Activated CD4-positive, alpha-beta T cell treated with anti-CD3 and anti-CD28 coated beads, Interleukin-2, Interleukin-4, amounts not matched to agents 100 ng/mL and 50 ng/mL, durations not matched to agents 16 hours and 8 hours (primary cell): ENCODE data around the gene PPFIA1.
A peak's percentile ranks its signal among the peaks of the same experiment; 100 is the strongest.

Experiments
- DNase-seq: peaks from one replicate; pipeline ENCODE4 v3.0.0-alpha.2; 2020; ENCODE audit warnings: low spot score

Gene PPFIA1

GRCh38 chr11:70297341-70297740 is 26.9 kb downstream of the PPFIA1 start:
- DNase-seq, result peak; percentile 5

DNA sequence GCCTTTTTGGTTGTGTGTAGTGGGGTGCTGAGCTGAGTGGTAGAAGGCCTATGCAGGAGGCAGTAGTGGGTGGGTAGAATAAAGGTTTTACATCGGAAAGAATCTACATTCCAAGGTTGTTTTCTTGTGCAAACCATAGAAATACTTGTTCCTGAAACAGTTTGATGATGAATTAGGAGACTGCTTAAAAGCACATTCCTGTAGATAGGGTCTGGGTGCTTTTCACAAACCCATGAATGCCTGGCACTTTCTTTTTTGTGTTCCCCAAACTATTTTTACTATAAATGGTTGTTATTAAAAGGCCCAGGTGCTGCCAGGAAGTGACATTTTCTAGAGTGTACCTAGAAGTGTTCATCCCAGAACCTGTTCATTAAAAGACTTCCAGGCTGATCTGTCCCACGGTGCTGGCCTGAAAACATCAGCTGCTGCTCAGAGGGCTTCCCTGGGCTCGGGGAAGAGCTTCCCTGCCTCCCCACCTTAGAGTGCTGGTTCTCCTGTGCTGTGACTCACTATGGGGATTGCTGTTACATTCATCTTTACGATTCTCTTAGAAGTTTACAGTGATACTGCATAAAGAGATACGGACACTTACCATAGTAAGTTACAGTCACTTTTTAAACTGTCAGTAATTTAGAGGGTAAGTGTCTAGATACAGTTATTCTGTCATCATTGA is 27.9 kb downstream of the PPFIA1 start:
- DNase-seq, result no peak

DNA sequence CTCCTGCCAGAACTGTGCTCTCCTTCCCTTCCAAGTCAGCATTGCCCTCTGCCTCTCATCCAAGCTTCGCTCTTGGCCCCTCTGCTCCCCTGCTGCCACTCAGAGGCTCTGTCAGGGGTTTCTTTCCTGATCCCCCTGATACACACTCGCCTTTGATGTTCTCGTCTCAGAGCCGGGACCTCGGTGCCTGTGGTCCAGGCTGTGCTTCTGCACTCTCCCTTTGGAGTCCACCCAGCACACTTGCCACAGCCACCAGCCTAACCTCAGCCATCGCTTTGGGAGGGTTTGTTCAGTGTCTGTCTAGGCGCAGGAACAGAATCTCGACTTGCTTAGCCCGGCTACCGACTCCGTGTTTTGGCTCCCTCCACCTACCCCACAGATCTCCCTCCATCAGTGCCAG is 29.1 kb downstream of the PPFIA1 start:
- DNase-seq, result no peak

DNA sequence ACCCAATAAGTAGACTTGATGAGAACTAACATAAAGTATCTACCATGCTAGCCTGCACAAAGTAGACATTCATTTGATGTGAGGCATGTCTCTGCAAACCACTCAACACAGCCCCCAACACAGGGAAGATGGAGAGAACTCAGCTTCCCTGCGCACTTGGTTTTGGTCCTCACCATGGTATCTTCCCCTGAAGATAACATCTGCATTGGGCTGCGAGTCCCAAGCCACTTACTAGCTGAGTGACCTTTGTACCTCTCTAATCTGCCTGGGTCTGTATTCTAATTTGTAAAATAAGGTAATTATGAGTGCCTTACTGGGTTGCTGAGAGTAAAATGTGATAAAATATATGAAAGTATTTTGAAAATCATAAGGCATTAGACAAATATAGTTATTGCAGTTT is 30.7 kb downstream of the PPFIA1 start:
- no peak for DNase-seq

- no peak for DNase-seq
These were observed 31.4 kb downstream of the PPFIA1 start for GRCh38 chr11:70301721-70302418.

GRCh38 chr11:70302419-70302752 is 31.9 kb downstream of the PPFIA1 start:
- DNase-seq, result no peak

- no peak for DNase-seq
These were observed 32.6 kb downstream of the PPFIA1 start for GRCh38 chr11:70303070-70303469.

DNA sequence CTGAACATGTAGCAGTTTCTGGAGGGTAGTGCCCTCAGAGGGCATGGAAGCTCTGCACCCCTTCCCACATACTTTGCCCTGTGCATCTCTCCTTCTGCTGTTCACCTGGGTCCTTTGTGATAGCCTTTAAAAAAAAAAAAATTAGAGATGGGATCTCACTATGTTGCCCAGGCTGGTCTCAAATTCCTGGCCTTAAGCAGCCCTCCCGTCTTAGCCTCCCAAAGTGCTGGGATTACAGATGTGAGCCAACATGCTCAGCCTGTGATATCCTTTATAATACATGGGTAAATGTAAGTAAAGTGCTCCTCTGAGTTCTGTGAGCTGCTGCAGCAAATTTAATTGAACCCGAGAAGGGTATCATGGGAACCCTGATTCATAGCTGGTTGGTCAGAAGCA is 33.7 kb downstream of the PPFIA1 start:
- no peak for DNase-seq

DNA sequence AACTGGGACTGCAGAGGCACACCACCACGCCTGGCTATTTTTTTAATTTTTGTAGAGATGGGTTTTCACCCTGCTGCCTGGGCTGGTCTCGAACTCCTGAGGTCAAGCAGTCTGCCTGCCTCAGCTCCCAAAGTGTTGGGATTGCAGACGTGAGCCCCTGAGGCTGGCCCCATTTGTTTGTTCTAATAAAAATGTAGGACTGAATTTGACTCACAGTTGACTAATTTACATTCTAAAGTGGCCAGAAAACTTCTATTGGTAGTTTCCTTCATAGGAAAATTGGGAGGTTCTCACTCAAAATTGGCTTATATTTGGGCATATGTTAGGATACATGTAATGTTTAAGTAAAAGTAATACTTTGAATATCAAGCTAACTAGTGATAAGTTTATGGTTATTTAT is 35.0 kb downstream of the PPFIA1 start:
- no peak for DNase-seq

- DNase-seq, result no peak
These were observed 36.1 kb downstream of the PPFIA1 start for GRCh38 chr11:70306586-70307033.

DNA sequence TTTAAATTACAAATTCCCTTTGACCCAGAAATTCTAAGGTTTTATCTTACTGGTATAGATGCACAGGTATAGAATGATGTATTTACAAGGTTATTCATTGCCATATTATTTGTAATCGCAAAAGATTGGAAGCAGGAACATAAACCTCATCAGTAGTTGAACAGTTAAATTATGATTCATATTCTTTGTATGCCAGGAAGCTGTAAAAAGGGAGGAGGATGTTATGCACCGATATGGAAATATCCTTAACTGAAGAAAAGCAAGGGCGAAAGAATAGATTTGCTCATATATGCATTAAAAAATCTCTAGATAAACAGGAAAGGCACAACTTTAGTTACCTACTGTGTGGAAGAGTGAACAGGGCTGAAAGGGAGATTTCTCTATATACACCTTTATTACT is 36.7 kb downstream of the PPFIA1 start:
- no peak for DNase-seq

DNA sequence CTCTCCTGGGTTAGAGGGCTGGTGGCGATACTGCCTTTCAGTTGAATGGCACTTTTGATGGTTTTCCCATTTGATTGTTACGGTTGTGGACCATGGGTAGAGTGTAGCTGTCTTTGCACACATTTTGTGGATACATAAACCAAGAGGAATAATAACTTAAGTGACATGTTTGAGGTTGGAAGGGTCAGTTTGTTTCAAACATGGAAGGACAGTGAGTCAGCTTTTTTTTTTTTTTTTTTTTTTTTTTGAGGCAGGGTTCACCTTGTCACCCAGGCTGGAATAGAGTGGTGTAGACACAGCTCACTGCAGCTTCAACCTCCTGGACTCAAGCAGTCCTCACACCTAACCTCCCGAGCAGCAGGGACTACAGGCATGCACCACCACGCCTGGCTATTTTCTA is 41.1 kb downstream of the PPFIA1 start:
- no peak for DNase-seq

GRCh38 chr11:70312401-70313357 is 42.2 kb downstream of the PPFIA1 start:
- no peak for DNase-seq

DNA sequence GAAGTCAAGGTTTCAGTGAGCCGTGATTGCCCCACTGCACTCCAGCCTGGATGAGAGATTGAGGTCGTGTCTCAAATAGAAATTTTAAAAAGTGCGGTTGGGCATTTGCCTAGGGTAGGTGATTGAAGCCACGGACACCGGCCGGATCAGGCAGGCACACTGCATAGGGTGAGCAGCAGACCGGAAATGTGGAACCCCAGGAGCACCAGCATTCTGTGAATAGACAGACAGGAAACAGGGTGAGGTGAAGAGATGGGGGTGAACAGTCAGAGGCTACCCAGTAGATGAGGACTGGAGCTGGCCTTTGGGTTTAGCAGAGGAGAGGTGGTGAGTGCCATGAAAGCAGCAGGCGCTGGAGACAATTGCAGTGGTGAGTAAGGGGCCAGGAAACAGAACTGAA is 43.5 kb downstream of the PPFIA1 start:
- no peak for DNase-seq

DNA sequence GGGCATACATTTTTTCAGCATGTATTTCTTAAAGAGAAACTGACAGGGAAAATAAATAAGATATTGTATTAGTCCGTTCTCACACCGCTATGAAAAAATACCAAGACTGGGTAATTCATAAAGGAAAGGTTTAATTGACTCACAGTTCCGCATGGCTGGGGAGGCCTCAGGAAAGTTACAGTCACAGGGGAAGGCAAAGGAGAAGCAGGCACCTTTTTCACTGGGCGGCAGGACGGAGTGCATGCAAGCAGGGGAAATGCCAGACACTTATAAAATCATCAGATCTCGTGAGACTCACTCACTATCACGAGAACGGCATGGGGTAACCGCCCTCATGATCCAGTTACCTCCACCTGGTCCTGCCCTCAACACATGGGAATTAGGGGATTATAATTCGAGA is 44.2 kb downstream of the PPFIA1 start:
- DNase-seq, result no peak

GRCh38 chr11:70315716-70316115 is 45.2 kb downstream of the PPFIA1 start:
- no peak for DNase-seq

GRCh38 chr11:70317581-70318305 is 47.3 kb downstream of the PPFIA1 start:
- DNase-seq, result no peak

DNA sequence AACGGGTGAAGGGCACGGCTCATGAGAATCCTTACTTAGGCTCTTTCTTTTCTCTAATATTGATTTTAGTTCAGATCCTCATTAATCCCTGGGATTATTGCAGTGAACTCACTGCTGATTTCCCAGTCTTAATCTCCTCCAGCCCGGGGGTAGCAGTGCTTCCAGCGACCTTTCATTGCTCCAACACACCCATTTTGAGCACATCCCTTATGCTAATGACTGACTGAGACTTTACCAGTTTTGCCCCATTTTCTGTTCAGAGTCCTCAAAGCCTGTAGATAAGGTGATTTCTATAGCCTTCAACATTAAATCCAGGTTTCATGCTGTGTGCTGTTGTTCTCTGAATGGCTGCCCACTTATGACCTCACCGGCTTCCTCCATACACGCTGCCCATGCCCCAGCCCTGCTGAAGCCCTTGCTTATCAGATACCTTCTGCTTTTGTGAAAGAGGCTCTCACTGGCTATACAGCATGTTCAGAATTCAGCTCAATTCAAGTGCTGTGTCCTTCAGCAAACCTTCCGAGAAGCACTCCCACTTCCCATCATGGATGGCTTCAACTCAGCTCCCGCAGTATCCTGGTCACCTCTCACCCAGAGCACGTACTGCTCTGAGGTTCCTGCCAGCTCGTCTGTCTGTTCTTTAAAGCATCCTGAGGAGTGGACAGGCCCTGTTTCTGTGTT is 49.0 kb downstream of the PPFIA1 start:
- no peak for DNase-seq

GRCh38 chr11:70322666-70323065 is 52.2 kb downstream of the PPFIA1 start:
- no peak for DNase-seq

DNA sequence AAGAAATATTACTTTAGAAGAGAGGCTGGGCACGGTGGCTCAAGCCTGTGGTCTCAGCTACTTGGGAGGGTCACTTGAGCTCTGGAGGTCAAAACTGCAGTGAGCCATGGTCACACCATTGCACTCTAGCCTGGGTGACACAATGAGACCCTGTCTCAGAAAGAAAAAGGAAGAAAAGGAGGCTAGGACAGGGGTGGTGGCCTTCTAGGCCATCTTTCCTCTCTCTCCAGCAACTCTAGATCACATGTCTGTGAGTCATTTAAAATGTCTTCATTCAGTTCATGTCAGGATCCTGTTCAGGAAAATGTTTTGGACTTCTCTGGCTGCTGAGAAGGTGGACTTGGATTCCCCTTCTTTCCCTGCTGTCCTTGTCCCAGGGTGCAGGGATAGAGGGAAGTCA is 53.3 kb downstream of the PPFIA1 start:
- no peak for DNase-seq

DNA sequence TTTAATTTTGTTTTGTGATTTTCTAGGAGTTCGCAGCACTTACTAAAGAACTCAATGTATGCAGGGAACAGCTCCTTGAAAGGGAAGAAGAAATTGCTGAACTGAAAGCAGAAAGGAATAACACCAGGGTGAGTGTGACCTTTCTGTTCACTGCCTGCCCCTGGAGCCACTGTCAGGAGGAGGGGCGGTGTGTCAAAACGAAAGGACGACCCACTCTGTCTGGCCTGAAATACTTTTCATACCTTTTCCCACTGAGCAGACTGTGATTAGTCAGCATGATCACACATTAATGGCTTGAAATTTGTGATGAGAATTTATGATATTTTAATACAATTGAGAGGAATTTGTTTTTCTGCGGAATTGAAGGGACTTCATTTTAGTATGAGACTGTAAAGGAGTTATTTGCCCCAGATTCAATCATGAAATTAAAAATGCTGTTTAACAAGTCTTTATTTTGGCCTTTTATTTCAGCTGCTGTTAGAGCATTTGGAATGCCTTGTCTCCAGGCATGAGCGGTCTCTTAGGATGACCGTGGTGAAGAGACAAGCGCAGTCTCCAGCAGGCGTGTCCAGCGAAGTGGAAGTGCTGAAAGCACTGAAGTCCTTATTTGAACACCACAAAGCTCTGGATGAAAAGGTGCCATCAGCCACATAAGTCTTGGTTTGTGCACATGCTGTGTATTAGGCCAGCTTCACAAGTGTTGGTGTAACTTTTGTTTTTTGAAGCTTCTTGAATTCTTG is 54.1 kb downstream of the PPFIA1 start:
- peak; percentile 17 for DNase-seq
